Right renal pelvis (tissue), 4 donors: ENCODE data around the gene RBM14. TPM values are rescaled to one million over a fixed set of nuclear protein-coding genes. Genes with fewer than 3 reads are reported as not detected.
"Not testable (repeated sequence)": the region's sequence is repeated elsewhere in the genome, so short reads cannot be mapped to it uniquely, and the experiment has no call there.

Experiments used
- DNase-seq, 4 donors: peaks; one replicate each; pipeline ENCODE4 v3.0.0-alpha.2; 2013; ENCODE audit warnings: low read depth in 4 of 4, low spot score in 3 of 4, missing footprints in 1 of 4
- polyA plus RNA-seq, 4 donors: library from polyadenylated mRNA; unstranded; fragments of 120-200 nt; gene quantifications; one replicate each; pipeline ENCODE4 v1.2.1, GENCODE V29; 2013; ENCODE audit not compliant: insufficient read length in 4 of 4

The RBM14 gene
- polyA plus RNA-seq, 4 donors = 59.4 to 70.6 (median 63.8) TPM

DNA sequence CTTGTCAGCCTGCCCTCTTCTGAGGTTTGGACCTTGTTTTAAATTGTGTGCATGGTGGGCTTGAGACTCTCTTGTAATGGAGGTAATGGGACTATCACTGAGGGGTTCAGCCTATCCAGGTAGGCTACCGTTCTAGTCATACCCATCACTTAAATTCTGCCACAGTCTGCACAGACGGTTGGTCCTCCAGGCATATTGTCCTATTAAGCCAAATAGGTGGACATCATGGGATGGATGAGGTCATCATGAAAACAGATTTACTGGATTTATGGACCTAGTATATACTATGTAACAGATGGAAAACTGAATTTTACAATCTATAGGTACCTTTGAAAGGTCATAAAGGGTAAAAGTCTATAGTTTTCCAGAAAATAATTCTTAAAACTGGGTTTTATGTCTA is 12.9 kb downstream of the RBM14 start:
- DNase-seq = no peak

DNA sequence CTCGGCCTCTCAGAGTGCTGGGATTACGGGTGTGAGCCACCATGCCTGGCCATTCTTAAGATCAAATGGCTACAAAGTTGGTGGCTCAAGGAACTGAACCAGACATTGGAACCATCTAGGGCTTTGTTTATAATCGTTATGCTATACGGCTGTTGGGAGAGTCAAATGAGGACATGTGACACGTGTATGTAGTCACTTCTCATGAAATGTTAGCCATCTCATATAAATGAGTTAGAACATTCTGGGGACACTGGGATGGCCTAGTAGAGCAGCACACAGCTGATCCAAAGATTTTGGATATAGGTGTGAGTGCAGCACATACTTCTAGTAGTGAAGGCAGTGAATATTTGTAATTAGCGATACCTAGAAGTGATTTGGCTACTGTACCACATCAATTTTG is 15.5 kb downstream of the RBM14 start:
- DNase-seq = no peak

DNA sequence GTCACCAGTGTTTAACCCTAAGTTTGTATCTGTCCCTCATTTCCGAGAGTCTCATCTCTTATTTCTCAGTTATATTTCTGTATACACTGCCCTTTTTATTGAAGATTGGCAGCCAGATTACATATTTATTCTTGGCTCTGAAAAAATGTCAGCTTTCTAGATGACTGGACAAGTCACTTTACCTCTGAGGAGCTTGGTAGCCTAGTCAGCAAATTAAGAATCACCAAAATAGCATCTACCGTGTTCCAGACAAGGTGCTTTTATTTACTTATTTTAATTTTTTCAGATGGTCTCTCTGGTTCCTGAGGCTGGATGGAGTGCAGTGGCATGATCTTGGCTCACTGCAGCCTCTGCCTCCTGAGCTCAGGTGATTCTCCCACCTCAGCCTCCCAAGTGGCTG is 16.5 kb downstream of the RBM14 start:
- DNase-seq = no peak

DNA sequence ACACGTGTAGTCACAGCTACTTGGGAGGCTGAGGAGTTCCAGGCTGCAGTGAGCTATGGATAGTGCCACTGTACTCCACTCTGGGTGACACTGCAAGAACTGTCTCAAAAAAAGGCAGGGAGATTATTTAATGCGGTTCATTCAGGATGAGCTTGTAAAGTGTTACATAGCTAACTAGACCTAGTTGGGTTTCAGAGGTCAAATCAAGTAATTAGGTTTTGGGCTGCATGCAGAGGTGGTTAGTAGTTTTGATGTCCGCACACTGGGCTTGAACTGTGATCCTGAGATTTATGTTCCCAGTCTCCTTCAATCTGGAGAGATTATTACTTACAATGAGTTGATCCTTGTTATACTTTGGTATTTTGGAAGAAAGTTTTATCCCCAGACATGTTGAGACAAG is 20.0 kb downstream of the RBM14 start:
- no peak for DNase-seq

DNA sequence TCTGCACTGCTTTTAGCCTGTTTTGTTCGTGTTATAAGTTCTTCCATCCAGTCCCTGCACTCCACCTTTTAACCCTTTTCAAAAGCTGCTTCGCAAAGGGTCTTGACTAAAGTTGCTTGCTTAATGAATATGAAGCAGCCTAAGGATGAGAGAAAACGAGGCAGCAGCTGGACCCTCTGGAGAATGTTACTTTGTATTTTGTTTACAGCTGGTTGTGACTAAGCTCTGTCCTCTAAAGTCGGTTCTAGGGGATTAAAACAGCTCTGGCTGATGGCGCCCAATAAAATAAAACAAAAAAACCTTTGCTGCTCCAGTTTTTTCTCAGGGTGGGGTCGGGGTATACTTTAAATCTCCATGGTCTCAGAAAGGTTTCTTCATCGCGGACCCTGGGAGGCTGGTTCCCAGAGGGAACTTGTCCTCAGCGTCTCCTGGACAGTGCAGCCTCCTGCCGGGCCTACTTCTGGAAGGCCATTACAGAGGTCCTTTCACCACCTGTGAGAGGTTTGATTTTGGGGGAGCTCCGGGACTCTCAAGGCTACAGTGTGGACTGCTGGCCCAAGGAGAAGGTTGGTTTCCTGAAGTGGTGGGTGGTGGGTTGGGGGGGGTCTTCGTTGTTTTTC is 21.2 kb downstream of the RBM14 start:
- no peak for DNase-seq

DNA sequence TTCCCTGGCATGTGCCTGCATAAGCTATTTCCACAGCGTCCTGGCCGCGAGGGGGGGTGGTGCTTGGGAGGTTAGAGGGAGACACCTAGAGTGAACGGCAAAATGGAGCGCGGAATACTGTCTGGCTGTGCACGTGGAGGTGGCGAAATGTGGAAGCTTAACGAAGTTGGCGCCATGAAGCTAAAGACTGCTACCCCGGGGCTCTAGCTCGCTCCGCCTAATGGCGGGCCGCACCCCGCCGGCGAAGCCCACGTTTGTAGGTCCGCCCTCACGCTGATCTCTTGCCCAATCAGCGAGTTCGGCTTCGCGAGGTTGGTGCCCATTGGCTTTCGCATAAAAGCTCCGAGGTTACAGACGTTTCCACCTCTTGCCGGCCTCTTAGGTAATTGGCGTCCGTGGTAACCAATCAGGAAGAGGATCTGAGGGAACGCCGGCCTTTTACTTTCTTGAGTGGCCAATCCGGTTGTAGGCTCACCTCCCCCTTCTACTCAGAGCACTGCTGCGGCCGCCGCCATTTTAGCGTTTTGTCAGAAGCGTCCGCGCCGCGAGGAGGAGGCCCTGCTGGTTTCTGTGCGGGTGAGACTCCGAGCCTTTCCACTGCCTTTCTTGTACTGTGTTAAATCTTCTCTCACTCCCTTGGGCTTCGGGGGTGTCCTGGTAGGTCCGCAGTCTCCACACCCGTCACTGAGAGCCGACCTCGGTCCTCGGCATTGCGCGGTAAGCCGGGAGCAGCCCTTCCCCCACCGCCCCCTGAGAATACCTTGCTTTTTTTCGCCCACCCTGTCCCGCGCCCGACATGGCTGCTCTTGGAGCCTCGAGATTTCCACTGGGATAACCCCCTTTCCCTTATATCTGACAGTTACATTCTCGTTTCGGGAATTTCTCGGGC is 22.0 kb downstream of the RBM14 start, which contains the start of gene RBM4:
Gene RBM4, plus strand, starts transcription at position 527 of the 889 bp plus-strand sequence. CDS start 1,009 bp downstream, outside the sequence.
- DNase-seq = peak; percentile 97 to 100 (median 100)

DNA sequence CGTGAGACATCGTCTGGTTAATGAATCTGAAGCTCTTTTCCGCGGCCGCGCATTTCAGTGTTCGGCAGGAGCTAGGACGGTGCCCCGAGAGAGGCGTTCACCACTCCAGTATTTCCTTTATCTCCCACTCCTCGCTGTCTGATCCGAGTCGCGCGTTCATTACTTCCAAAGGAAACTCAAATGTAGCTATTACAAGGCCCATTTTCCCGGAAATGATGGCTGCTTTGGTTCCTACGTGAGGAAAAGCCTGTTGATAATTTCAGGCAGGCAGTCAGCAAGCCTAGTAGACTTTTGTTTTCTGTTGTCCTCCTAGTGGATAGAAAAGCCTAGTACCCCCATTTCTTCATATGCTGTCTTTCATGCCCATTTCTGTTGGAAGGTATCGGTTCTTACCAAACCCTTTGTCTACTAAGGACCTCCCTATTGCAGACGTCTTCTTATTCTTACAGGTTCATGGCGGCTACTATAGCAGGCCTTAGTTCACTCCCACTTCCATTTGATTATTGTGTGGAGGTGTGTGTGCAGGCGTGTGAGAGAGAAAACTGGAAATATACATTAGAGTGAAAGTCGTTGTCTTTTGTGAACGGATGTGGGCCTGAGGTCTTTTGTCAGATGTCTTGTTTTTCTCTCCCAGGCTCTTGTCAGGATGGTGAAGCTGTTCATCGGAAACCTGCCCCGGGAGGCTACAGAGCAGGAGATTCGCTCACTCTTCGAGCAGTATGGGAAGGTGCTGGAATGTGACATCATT is 22.8 kb downstream of the RBM14 start:
- DNase-seq = peak in 3 of 4 donors; percentile 16 to 31 (median 31)

DNA sequence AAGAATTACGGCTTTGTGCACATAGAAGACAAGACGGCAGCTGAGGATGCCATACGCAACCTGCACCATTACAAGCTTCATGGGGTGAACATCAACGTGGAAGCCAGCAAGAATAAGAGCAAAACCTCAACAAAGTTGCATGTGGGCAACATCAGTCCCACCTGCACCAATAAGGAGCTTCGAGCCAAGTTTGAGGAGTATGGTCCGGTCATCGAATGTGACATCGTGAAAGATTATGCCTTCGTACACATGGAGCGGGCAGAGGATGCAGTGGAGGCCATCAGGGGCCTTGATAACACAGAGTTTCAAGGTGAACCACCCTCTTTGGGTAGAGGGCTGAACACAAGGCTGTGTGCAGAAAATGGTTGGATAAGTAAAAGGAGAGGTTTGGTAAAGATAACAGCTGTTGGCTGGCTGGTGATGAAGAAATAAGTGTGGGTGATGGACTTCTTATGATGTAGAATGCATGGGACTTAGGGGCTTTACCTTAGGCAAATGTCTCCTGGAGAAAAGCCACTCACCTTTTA is 23.4 kb downstream of the RBM14 start:
- DNase-seq = not testable (repeated sequence)

DNA sequence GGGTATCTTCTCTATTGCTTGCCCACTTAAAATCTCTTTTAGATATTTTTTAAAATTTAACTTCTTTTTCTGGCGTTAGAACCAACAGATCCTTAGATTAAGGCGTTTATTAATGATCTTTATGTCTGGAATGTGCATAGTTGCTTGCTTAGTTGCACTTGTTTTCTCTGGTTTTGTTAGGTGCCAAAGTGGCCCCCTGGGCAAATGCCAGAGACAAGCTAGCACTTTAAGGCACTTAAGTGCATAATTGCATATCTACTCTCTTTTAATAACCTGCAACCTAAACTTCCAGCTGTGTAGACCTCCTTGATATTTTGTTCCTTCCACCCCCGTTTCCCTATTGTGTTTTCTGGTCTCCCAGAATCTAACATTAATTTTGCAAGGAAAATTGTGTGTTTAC is 25.4 kb downstream of the RBM14 start:
- no peak for DNase-seq

DNA sequence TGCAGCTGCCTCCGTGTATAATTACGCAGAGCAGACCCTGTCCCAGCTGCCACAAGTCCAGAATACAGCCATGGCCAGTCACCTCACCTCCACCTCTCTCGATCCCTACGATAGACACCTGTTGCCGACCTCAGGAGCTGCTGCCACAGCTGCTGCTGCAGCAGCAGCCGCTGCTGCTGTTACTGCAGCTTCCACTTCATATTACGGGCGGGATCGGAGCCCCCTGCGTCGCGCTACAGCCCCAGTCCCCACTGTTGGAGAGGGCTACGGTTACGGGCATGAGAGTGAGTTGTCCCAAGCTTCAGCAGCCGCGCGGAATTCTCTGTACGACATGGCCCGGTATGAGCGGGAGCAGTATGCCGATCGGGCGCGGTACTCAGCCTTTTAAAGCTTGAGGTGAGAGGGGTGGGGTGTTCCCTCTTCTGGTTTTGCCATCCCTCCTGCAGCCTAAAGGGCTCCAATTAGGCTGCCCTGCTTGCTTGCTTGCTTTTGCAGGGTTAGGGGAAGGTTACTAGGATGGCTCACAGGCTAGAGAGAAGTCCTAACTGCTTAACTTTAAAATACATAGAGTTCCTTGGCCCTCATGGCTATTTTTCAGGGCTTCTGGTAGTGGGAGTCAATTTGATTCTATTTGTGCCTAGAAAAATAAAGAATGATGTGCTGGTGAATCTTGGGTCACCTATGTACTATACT is 27.5 kb downstream of the RBM14 start:
- DNase-seq = no peak

DNA sequence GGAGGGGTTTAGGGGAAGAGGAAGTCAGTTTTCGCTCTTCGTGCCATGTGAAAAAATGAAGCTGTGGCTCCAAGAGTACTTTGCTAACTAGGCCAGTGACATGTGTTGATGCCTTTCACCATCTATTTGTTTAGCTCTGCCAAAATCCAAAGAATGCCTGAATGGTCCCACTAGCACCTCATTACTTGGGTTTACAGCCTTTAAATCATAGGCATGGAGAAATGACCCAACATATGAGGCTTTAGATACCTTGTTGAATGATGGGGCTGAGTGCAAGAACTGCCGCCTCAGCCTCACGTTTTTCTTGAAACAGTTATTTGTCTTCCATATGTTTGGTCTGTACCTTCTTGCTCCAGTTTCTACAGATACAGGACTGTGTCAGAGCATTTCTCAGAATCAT is 30.4 kb downstream of the RBM14 start:
- DNase-seq = no peak

DNA sequence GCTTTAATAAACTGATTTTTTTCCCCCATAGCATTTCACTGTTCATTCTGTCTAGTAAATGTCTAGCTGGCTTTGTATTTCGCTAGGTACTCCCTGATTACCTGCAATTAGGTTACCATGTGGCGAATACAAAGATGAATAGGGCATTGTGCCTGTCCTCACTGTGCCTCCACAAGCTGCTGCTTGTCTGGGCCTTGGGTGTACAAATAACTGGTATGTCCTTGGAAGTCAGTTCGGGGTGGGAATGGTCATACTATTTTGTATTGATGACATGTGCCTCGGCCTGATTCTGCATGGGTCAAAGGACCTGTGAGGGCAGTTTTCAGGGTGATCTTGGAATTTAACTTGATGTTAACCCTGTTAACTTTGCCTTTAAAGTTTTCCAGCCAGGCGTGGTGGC is 33.5 kb downstream of the RBM14 start:
- DNase-seq = no peak

DNA sequence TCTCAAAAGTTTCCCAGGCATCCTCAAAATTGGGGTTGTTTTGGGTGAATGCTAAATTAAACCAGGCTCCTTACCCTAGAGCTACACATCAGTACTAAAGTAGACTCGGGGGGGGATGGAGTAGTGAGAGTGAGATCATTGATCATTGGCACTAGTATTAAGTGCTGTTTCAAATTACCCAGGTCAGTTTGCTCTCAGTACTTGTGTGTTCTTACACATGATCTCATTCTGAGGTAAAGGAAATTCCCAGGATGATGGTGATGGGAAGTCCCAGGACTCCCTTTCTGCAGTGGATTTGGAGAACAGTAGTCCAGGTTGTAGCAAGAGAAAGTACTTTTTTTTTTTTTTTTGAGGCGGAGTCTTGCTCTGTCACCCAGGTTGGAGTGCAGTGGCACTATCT is 34.6 kb downstream of the RBM14 start:
- DNase-seq = no peak

DNA sequence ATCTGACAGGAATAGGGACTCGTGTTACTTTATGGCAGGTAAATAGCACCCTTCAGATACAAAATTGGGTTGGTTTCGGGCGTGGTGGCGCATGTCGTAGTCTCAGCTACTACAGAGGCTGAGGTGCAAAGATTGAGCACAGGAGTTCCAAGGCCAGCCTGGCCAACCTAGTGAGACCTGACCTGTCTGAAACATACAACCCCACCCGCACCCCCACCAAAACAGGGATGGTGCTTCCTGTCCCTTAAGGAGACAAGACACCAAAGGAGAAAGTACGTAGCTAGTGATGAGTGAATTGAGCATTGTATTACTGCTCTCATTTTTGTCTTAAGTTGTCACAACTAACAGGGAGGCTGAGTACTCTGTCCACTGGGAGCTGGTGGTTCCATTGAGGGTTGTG is 36.2 kb downstream of the RBM14 start:
- DNase-seq = no peak

DNA sequence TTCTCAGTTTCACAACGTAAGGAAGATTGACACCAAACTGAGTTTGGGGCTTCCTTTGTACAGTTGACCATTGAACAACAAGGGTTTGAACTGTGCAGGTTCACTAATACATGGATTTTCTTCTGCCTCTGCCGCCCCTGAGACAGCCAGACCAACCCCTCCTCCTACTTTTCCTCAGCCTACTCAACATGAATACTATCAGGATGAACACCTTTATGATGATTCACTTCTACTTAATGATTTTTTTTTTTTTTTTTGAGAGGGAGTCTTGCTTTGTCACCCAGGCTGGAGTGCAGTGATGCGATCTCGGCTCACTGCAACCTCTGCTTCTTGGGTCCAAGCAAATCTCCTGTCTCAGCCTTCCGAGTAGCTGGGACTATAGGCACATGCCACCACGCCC is 36.7 kb downstream of the RBM14 start:
- no peak for DNase-seq

DNA sequence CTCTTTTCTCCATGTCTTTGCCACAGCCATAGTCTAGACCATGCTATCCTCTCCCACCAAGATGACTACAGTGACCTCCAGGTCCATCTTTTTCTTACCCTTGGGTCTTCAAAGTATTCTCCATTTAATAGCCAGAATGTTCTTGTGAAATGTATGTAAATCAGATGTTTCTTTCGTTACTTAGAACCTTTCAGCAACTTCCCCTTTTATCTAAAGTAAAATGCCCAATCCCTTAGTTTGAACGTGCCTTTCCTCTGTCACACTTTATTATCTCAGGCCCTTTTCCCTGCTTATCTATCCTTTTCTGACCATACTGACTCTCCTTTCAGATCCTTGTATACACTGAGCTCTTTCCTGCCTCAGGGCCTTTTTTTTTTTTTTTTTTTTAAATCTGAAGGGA is 43.3 kb downstream of the RBM14 start:
- DNase-seq = no peak

DNA sequence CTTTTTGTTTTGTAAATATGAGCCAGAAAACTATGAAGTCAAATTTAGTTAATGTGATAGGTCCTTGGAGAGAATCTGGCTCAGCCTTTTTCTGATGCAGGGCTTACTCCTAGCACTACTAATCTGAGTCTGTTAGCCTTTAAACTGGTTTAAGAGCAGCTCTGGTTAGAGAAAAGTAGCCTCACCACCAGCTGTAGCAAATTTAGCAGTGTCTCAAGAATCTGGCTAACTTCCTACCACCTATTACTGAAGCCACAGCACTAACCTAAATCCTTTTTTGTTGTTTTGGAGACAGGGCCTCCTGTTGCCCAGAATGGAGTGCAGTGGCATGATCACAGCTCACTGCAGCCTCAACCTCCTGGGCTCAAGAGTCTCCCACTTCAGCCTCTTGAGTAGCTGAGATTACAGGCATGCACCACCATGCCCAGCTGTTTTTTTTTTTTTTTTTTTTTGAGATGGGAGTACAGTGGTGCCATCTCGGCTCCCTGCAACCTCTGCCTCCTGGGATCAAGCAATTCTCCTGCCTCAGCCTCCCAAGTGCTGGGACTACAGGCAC is 47.4 kb downstream of the RBM14 start:
- no peak for DNase-seq

DNA sequence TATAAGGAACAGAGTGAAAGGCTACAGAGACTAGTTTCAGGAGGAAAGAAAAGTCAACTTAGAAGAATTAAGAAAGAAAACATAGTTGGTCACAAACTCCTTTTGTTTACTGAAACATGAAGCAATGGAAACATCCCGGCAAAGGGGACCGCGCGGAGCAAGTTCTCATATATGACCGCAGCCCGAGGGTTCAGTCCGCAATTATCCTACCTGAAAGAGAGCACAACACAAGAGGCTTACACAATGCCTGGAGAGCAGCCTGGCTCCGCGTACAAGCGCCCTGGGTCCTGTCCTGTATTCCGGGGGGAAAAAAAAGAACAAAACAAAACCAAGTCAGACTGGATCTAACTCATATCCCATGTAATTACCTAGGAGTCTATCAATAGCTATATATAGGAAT is 48.9 kb downstream of the RBM14 start:
- DNase-seq = no peak

DNA sequence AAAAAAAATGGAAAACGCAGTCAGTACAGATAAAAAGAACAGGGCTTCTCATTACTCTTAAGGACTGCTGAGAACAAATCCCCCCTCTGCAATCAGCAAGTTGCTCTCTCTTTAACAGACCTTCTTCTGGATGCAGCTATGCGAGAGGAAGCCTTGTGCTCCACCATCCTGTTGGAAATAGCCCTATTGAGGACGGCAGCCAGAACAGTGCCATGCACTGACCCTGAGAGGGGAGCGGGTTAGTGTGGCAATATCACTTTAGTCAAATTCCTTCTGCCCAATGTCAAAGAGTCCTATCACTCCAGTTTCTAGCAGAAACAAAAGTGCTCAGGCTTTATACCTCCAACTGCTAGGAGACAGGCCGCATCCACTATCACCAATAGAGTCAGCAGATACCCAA is 54.4 kb downstream of the RBM14 start:
- no peak for DNase-seq

DNA sequence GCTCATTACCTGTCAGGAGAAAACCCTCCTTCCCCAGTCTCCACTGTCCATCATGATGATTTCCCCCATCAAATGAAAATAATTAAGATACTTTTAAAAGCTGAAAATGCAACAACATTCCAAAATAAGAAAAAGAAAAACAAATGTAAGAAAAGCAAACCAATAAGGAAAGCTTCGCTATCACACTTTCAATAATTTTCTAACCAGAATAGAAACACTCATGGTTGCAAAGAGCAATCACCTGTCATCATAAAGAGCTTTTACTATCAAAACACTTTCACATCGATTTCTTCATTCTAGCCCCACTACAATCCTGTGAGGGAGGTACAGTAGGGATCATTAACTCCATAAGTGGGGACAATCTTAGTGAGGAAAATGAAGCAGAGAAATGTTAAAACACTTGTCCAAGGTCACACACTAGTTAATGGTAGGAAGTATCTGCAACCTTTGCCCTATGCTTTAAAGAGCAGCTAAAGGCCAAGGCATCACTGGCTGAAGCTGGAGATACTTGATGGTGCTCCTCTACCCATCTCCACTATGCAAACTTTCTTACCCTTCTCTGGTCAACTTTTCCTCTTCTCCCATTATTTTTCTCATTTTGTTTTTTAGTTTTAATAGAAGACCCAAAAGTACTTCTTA is 58.7 kb downstream of the RBM14 start:
- DNase-seq = no peak
